H9 (cell line): ENCODE measurements around the gene RTTN. TPM values are rescaled to one million over a fixed set of nuclear protein-coding genes. Genes with fewer than 3 reads are reported as not detected.

Experiments
- DNase-seq: peaks from one replicate; pipeline ENCODE4 v3.0.0-alpha.2; 2017
- H2AFZ ChIP-seq: one replicate; pipeline ENCODE4 v1.6.1; 2013; ENCODE audit warnings: mild to moderate bottlenecking, low read length, control low read depth, moderate library complexity
- H2AK5ac ChIP-seq: 2 replicates; pipeline ENCODE4 v1.6.1; 2013; ENCODE audit warnings: low read length, control low read depth, mixed read lengths; ENCODE audit not compliant: insufficient read length
- H2BK120ac ChIP-seq: one replicate; pipeline ENCODE4 v1.6.1; 2013; ENCODE audit warnings: low read depth, mild to moderate bottlenecking, low read length, control low read depth, inconsistent platforms; ENCODE audit not compliant: poor library complexity, severe bottlenecking
- H2BK12ac ChIP-seq: 2 replicates; pipeline ENCODE4 v1.6.1; 2013; ENCODE audit warnings: low read length, control low read depth, mixed read lengths, low read depth; ENCODE audit not compliant: insufficient read length
- H2BK15ac ChIP-seq: 2 replicates; pipeline ENCODE4 v1.6.1; 2013; ENCODE audit warnings: low read depth, low read length, control low read depth
- H2BK20ac ChIP-seq: one replicate; pipeline ENCODE4 v1.6.1; 2013; ENCODE audit warnings: low read depth, mild to moderate bottlenecking, low read length, control low read depth, inconsistent platforms; ENCODE audit not compliant: poor library complexity, severe bottlenecking
- H2BK5ac ChIP-seq: 2 replicates; pipeline ENCODE4 v1.6.1; 2013; ENCODE audit warnings: low read length, control low read depth, mixed read lengths; ENCODE audit not compliant: insufficient read length
- H3K14ac ChIP-seq: 2 replicates; pipeline ENCODE4 v1.6.1; 2013; ENCODE audit warnings: low read length, control low read depth; ENCODE audit not compliant: insufficient read depth
- H3K18ac ChIP-seq: 2 replicates; pipeline ENCODE4 v1.6.1; 2013; ENCODE audit warnings: low read depth, mild to moderate bottlenecking, mixed read lengths, low read length, control low read depth; ENCODE audit not compliant: insufficient read length
- H3K23ac ChIP-seq: 2 replicates; pipeline ENCODE4 v1.6.1; 2013; ENCODE audit warnings: low read length, control low read depth, mixed read lengths, low read depth; ENCODE audit not compliant: insufficient read length
- H3K23me2 ChIP-seq: 2 replicates; pipeline ENCODE4 v1.6.1; 2013; ENCODE audit warnings: low read depth, mild to moderate bottlenecking, mixed read lengths, low read length, control low read depth; ENCODE audit not compliant: insufficient read length, poor library complexity, severe bottlenecking
- H3K27ac ChIP-seq: 2 replicates; pipeline ENCODE4 v1.5.1; 2013; ENCODE audit warnings: low read length, control low read depth, mixed read lengths, low read depth; ENCODE audit not compliant: insufficient read length
- H3K27me3 ChIP-seq: 2 replicates; pipeline ENCODE4 v1.6.1; 2013; ENCODE audit warnings: low read length, control low read depth, inconsistent platforms; ENCODE audit not compliant: insufficient read depth
- H3K4ac ChIP-seq: 2 replicates; pipeline ENCODE4 v1.6.1; 2013; ENCODE audit warnings: low read depth, mild to moderate bottlenecking, control low read depth, inconsistent platforms, low read length, moderate library complexity
- H3K4me1 ChIP-seq: 2 replicates; pipeline ENCODE4 v1.6.1; 2013; ENCODE audit warnings: low read length, control low read depth, inconsistent platforms; ENCODE audit not compliant: insufficient read depth
- H3K4me2 ChIP-seq: 2 replicates; pipeline ENCODE4 v1.6.1; 2013; ENCODE audit warnings: low read length, control low read depth, mixed read lengths; ENCODE audit not compliant: insufficient read length, insufficient read depth
- H3K56ac ChIP-seq: 2 replicates; pipeline ENCODE4 v1.6.1; 2013; ENCODE audit warnings: low read depth, mild to moderate bottlenecking, mixed read lengths, low read length, control low read depth; ENCODE audit not compliant: insufficient read length
- H3K79me1 ChIP-seq: 2 replicates; pipeline ENCODE4 v1.6.1; 2013; ENCODE audit warnings: low read depth, mild to moderate bottlenecking, moderate library complexity, low read length, control low read depth, inconsistent platforms; ENCODE audit not compliant: insufficient read depth, poor library complexity, severe bottlenecking
- H3K79me2 ChIP-seq: 2 replicates; pipeline ENCODE4 v1.6.1; 2013; ENCODE audit warnings: low read length, control low read depth, inconsistent platforms; ENCODE audit not compliant: insufficient read depth
- H3K9ac ChIP-seq: 2 replicates; pipeline ENCODE4 v1.6.1; 2013; ENCODE audit warnings: low read length, control low read depth, mixed read lengths; ENCODE audit not compliant: insufficient read length; ENCODE audit errors: extremely low read depth
- H3K9me3 ChIP-seq: one replicate; pipeline ENCODE4 v1.6.1; 2013; ENCODE audit warnings: low read depth, low read length, inconsistent platforms; ENCODE audit not compliant: control insufficient read depth
- H3T11ph ChIP-seq: one replicate; pipeline ENCODE4 v1.6.1; 2013; ENCODE audit warnings: mild to moderate bottlenecking, low read length, control low read depth, inconsistent platforms
- H4K20me1 ChIP-seq: one replicate; pipeline ENCODE4 v1.6.1; 2013; ENCODE audit not compliant: control insufficient read depth, insufficient read length, insufficient read depth
- H4K5ac ChIP-seq: 2 replicates; pipeline ENCODE4 v1.6.1; 2013; ENCODE audit warnings: low read depth, mild to moderate bottlenecking, mixed read lengths, low read length, control low read depth; ENCODE audit not compliant: insufficient read length
- H4K8ac ChIP-seq: replicated peaks from 2 replicates; pipeline ENCODE4 v1.6.1; 2013; ENCODE audit warnings: low read length, control low read depth, mixed read lengths, low read depth; ENCODE audit not compliant: insufficient read length
- H4K91ac ChIP-seq: 2 replicates; pipeline ENCODE4 v1.6.1; 2013; ENCODE audit warnings: low read depth, mild to moderate bottlenecking, moderate library complexity, mixed read lengths, low read length, control low read depth; ENCODE audit not compliant: insufficient read length
- H3K27ac Mint-ChIP-seq, 3 experiments: 2 replicates in 2 of 3; 3 replicates in 1 of 3; pipeline ENCODE4 v1.8.0; 2020 to 2021; ENCODE audit warnings: mixed read lengths in 3 of 3, mild to moderate bottlenecking in 1 of 3, moderate library complexity in 1 of 3
- H3K27me3 Mint-ChIP-seq: 2 replicates; pipeline ENCODE4 v1.8.0; 2021; ENCODE audit warnings: low read depth, mild to moderate bottlenecking, moderate library complexity, mixed read lengths
- H3K36me3 Mint-ChIP-seq, 3 experiments: 2 replicates in 2 of 3; 3 replicates in 1 of 3; pipeline ENCODE4 v1.8.0; 2020 to 2021; ENCODE audit warnings: low read depth in 3 of 3, mixed read lengths in 3 of 3; ENCODE audit not compliant: insufficient read depth in 1 of 3
- H3K4me1 Mint-ChIP-seq, 2 experiments: 2 replicates each; pipeline ENCODE4 v1.8.0; 2020; ENCODE audit warnings: mixed read lengths in 2 of 2
- H3K4me3 Mint-ChIP-seq, 2 experiments: 2 replicates in 1 of 2; 3 replicates in 1 of 2; pipeline ENCODE4 v1.8.0; 2020 to 2021; ENCODE audit warnings: mild to moderate bottlenecking in 2 of 2, mixed read lengths in 2 of 2, moderate library complexity in 1 of 2
- H3K9me3 Mint-ChIP-seq, 2 experiments: 2 replicates in 1 of 2; 3 replicates in 1 of 2; pipeline ENCODE4 v1.8.0; 2020; ENCODE audit warnings: mild to moderate bottlenecking in 2 of 2, mixed read lengths in 2 of 2, moderate library complexity in 1 of 2
- CTCF ChIP-seq: fragments of 200-600 bp; sonication (generic); conservative IDR thresholded peaks from 3 replicates; pipeline ENCODE4 v1.8.0; 2021; ENCODE audit warnings: antibody characterized with exemption, mild to moderate bottlenecking
- WGBS: extraction: QIAGEN DNeasy Blood & Tissue Kit; methylation state at CpG from one replicate; pipeline ENCODE4 v1.1.7; 2013; ENCODE audit warnings: missing lambda C conversion rate, low lambda C conversion rate, mixed read lengths; ENCODE audit not compliant: insufficient read length; ENCODE audit errors: extremely low coverage; 5-methylcytosine and 5-hydroxymethylcytosine counted together
- total RNA-seq: library from RNA; stranded (reverse); gene quantifications from 2 replicates; pipeline ENCODE4 v1.2.1, GENCODE V29; 2021

The RTTN gene
- total RNA-seq, 1 experiment from 2014 or later = 17.6 TPM

GRCh38 chr18:69999656-70000055 lies 205.8 kb downstream of the RTTN start:
- Mint-ChIP-seq H3K4me1 (peaks cover 27 to 30% of the 10 kb centered on the region in 2 experiments), H3K27ac (no peak overlapping the region), H3K27me3 (no peaks in the 10 kb centered on the region), H3K36me3 (peaks cover 0 to 7% (median 0%) of the 10 kb centered on the region in 3 experiments; a peak in 2 of 7 replicates), H3K4me3 (no peak overlapping the region), H3K9me3 (no peaks in the 10 kb centered on the region)
- no peak overlapping the region for H2BK120ac ChIP-seq
- H3K9ac ChIP-seq = no peak overlapping the region
- H3K79me2 ChIP-seq = no peaks in the 10 kb centered on the region
- no peaks in the 10 kb centered on the region for H3K9me3 ChIP-seq
- no peak overlapping the region for H3K4ac ChIP-seq
- H3K4me1 ChIP-seq = peaks cover 5% of the 10 kb centered on the region; the same call in 1 of the 2 replicates
- H3K79me1 ChIP-seq = no peaks in the 10 kb centered on the region
- no peak for DNase-seq
- H3T11ph ChIP-seq = no peak overlapping the region
- H4K91ac ChIP-seq = no peak overlapping the region
- H3K23ac ChIP-seq = no peak overlapping the region
- no peak overlapping the region for H2BK5ac ChIP-seq
- no peak overlapping the region for H3K4me2 ChIP-seq
- no peak overlapping the region for H3K56ac ChIP-seq
- H3K27me3 ChIP-seq = peaks cover 3% of the 10 kb centered on the region; the same call in 1 of the 2 replicates
- H3K27ac ChIP-seq = no peak overlapping the region
- H4K5ac ChIP-seq = no peak overlapping the region
- no peak overlapping the region for H3K18ac ChIP-seq
- H2AFZ ChIP-seq = no peak overlapping the region
- no peak for TF ChIP-seq CTCF
- no peaks in the 10 kb centered on the region for H3K23me2 ChIP-seq
- no peak overlapping the region for H2BK20ac ChIP-seq
- WGBS = no CpG with 5 or more reads among the region's 9 CpGs
- H3K14ac ChIP-seq = no peak overlapping the region
- H4K8ac ChIP-seq = no peak overlapping the region
- no peak overlapping the region for H2AK5ac ChIP-seq
- no peak overlapping the region for H2BK12ac ChIP-seq
- no peak overlapping the region for H2BK15ac ChIP-seq
- no peaks in the 10 kb centered on the region for H4K20me1 ChIP-seq
